ENCODE measurements around the gene DBF4B. TPM values are rescaled to one million over a fixed set of nuclear protein-coding genes. Genes with fewer than 3 reads are reported as not detected.

Gene DBF4B
- total RNA-seq, 2 donors from 2014 or later, result 31.1 to 44.9 TPM

GRCh38 chr17:44794851-44795413, 86.5 kb downstream of the DBF4B start:
- H3K36me3 Mint-ChIP-seq (ENCODE audit: low read depth), result peaks cover 14% of the 10 kb centered on the region
- H3K4me1 ChIP-seq (ENCODE audit: control insufficient read depth, insufficient read depth, low read length), result no peaks in the 10 kb centered on the region
- H3K36me3 ChIP-seq (ENCODE audit: control insufficient read depth, insufficient read depth, low read length), result peaks cover 25% of the 10 kb centered on the region
- H3K9ac ChIP-seq (ENCODE audit: extremely low read depth, low read length, poor library complexity, severe bottlenecking), result no peak overlapping the region
- peak overlapping the region; percentile 58 for H3K27ac Mint-ChIP-seq
- H3K4me1 Mint-ChIP-seq, result peaks cover 7% of the 10 kb centered on the region
- H3K4me3 Mint-ChIP-seq, result no peak overlapping the region
- peak; percentile 73 for DNase-seq
- H3K27ac ChIP-seq (ENCODE audit: low read depth, low read length), result peak overlapping the region; percentile 87
- WGBS, 2 experiments (ENCODE audit: insufficient coverage in 1 of 2, insufficient read length in 1 of 2), result 77 to 83% methylated on average over 9 of the region's 10 CpGs
- no peaks in the 10 kb centered on the region for H3K9me3 ChIP-seq (ENCODE audit: control insufficient read depth, low read length)
- H3K27me3 Mint-ChIP-seq (ENCODE audit: insufficient read depth), result no peaks in the 10 kb centered on the region
- H3K4me3 ChIP-seq (ENCODE audit: low read length), result no peak overlapping the region
- H3K27me3 ChIP-seq (ENCODE audit: control insufficient read depth, insufficient read depth, low read length, poor library complexity, severe bottlenecking), result no peaks in the 10 kb centered on the region
- H3K9me3 Mint-ChIP-seq, result no peaks in the 10 kb centered on the region
- no peak for TF ChIP-seq CTCF (conservative IDR thresholded peaks at IDR 0.05)

GRCh38 chr17:44795421-44795820, 87.0 kb downstream of the DBF4B start:
- peaks cover 17% of the 10 kb centered on the region for H3K36me3 Mint-ChIP-seq (ENCODE audit: low read depth)
- Histone ChIP-seq H3K36me3 (ENCODE audit: control insufficient read depth, insufficient read depth, low read length) (peaks cover 30% of the 10 kb centered on the region), H3K9me3 (ENCODE audit: control insufficient read depth, low read length) (no peaks in the 10 kb centered on the region), H3K27me3 (ENCODE audit: control insufficient read depth, insufficient read depth, low read length, poor library complexity, severe bottlenecking) (no peaks in the 10 kb centered on the region), H3K4me3 (ENCODE audit: low read length) (no peak overlapping the region), H3K27ac (ENCODE audit: low read depth, low read length) (peak overlapping the region; percentile 58), H3K9ac (ENCODE audit: extremely low read depth, low read length, poor library complexity, severe bottlenecking) (no peak overlapping the region), H3K4me1 (ENCODE audit: control insufficient read depth, insufficient read depth, low read length) (no peaks in the 10 kb centered on the region)
- peak; percentile 59 for DNase-seq
- no peak for TF ChIP-seq CTCF (conservative IDR thresholded peaks at IDR 0.05)
- H3K27me3 Mint-ChIP-seq (ENCODE audit: insufficient read depth), result no peaks in the 10 kb centered on the region
- H3K9me3 Mint-ChIP-seq, result no peaks in the 10 kb centered on the region
- 89 to 94% methylated on average over 7 to 9 of the region's 9 CpGs for WGBS, 2 experiments (ENCODE audit: insufficient coverage in 1 of 2, insufficient read length in 1 of 2)
- no peak overlapping the region for H3K4me3 Mint-ChIP-seq
- peaks cover 7% of the 10 kb centered on the region for H3K4me1 Mint-ChIP-seq
- H3K27ac Mint-ChIP-seq, result peak overlapping the region; percentile 58

- no peak for TF ChIP-seq CTCF (conservative IDR thresholded peaks at IDR 0.05)
- 84 to 89% methylated on average over 10 of the region's 10 CpGs for WGBS, 2 experiments (ENCODE audit: insufficient coverage in 1 of 2, insufficient read length in 1 of 2)
- H3K36me3 Mint-ChIP-seq (ENCODE audit: low read depth), result peaks cover 22% of the 10 kb centered on the region
- Histone ChIP-seq H3K4me1 (ENCODE audit: control insufficient read depth, insufficient read depth, low read length) (no peaks in the 10 kb centered on the region), H3K4me3 (ENCODE audit: low read length) (no peak overlapping the region), H3K9ac (ENCODE audit: extremely low read depth, low read length, poor library complexity, severe bottlenecking) (no peak overlapping the region), H3K36me3 (ENCODE audit: control insufficient read depth, insufficient read depth, low read length) (peaks cover 33% of the 10 kb centered on the region), H3K27me3 (ENCODE audit: control insufficient read depth, insufficient read depth, low read length, poor library complexity, severe bottlenecking) (no peaks in the 10 kb centered on the region), H3K27ac (ENCODE audit: low read depth, low read length) (peak overlapping the region; percentile 58), H3K9me3 (ENCODE audit: control insufficient read depth, low read length) (no peaks in the 10 kb centered on the region)
- no peaks in the 10 kb centered on the region for H3K9me3 Mint-ChIP-seq
- DNase-seq, result peak; percentile 65
- no peaks in the 10 kb centered on the region for H3K27me3 Mint-ChIP-seq (ENCODE audit: insufficient read depth)
- H3K4me3 Mint-ChIP-seq, result no peak overlapping the region
- H3K4me1 Mint-ChIP-seq, result peaks cover 7% of the 10 kb centered on the region
- peak overlapping the region; percentile 2 for H3K27ac Mint-ChIP-seq
Measured at GRCh38 chr17:44795928-44796327, 87.5 kb downstream of the DBF4B start.

All from endodermal cell (in vitro differentiated cells).